TTC549 (cell line): Measurements from ENCODE around the gene PCDHGB5.

Source experiments
- FAIRE-seq: peaks from 2 replicates; lab custom pipeline; 2012; peaks lifted over from hg19 to GRCh38; lab: Jason Lieb, UNC

The PCDHGB5 gene

GRCh38 chr5:141441571-141442170 lies 43.9 kb downstream of the PCDHGB5 start:
- FAIRE-seq = no peak
